HEK293T (cell line): ENCODE measurements around the gene NDUFV1.

ENCODE experiments used
- ARNT ChIP-seq: fragments of 450-650 bp; IDR thresholded peaks from 2 replicates; pipeline ENCODE4 v1.6.1; 2017; ENCODE audit warnings: mild to moderate bottlenecking
- FOXM1 ChIP-seq: fragments of 450-650 bp; IDR thresholded peaks from 2 replicates; pipeline ENCODE4 v1.6.1; 2017; ENCODE audit warnings: mild to moderate bottlenecking, borderline replicate concordance

DNA sequence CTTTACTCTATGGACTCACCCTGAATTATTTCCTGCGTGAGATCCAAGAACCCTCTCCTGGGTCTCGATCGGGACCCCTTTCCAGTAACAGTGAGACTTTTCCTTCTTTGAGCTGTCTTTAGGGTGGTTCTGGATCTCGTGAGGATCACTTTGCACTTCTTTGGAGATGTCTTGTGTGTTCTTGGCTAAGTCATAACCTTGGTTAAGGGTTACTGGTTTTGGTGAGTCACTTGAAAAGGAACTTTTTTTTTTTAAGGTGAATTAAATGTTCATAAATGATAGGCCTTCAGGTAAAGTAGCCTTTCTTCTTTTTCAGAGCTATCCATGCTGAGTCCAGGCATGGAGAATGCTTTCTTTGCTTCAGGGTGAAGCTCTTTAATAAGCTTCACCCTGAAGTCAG is 42.5 kb upstream of the NDUFV1 start:
- TF ChIP-seq FOXM1: no peak
- TF ChIP-seq ARNT: no peak
